B cell (primary cell): ENCODE results near the gene RMND1. TPM values are rescaled to one million over a fixed set of nuclear protein-coding genes. Genes with fewer than 3 reads are reported as not detected.
A peak's percentile ranks its signal among the peaks of the same experiment; 100 is the strongest.

Experiments
- ATAC-seq: fragments of 200-7000 bp; cut with Tn5 transposase; one replicate; pipeline ENCODE4 v1.10.0; 2021; ENCODE audit warnings: low read depth, mild to moderate bottlenecking, moderate number of reproducible peaks, moderate library complexity
- CTCF ChIA-PET: fragments of 350-600 bp; sonication (Branson Sonifier 250); formaldehyde crosslinking; loops from one replicate; lab custom pipeline; 2021; ENCODE audit warnings: antibody characterized with exemption, inconsistent platforms; lab: Charles Lee
- POLR2A ChIA-PET: fragments of 350-600 bp; sonication (Branson Sonifier 250); formaldehyde crosslinking; loops from one replicate; lab custom pipeline; 2021; ENCODE audit warnings: antibody characterized with exemption; lab: Charles Lee
- DNase-seq: peaks from one replicate; pipeline ENCODE4 v3.0.0; 2013
- H2AFZ ChIP-seq: 2 replicates; pipeline ENCODE4 v1.6.1; 2012; ENCODE audit warnings: mild to moderate bottlenecking, low read depth, low read length; ENCODE audit not compliant: insufficient read depth, poor library complexity, severe bottlenecking
- H3K27ac ChIP-seq, 2 donors: 1 replicate in 1 of 2; 2 replicates in 1 of 2; pipeline ENCODE4 v1.5.1; 2012 to 2013; ENCODE audit warnings: low read length in 2 of 2, mild to moderate bottlenecking in 2 of 2, moderate library complexity in 1 of 2
- H3K27me3 ChIP-seq, 4 experiments: fragments of 200-600 bp in 1 of 4; sonication (generic) in 1 of 4; replicated peaks in 1 of 4; 1 replicate in 2 of 4; 2 replicates in 2 of 4; pipeline versions ENCODE4 v1.6.1 to v1.7.0; 2013 to 2016; ENCODE audit warnings: low read length in 3 of 4, mild to moderate bottlenecking in 2 of 4, mixed read lengths in 1 of 4, moderate library complexity in 1 of 4; ENCODE audit not compliant: insufficient read depth in 4 of 4, control insufficient read depth in 3 of 4; ENCODE audit errors: control extremely low read depth in 1 of 4
- H3K36me3 ChIP-seq, 2 experiments: replicated peaks in 1 of 2; 1 replicate in 1 of 2; 2 replicates in 1 of 2; pipeline versions ENCODE4 v1.6.1 to v1.7.1; 2013; ENCODE audit warnings: low read length in 1 of 2; ENCODE audit not compliant: insufficient read depth in 2 of 2, control insufficient read depth in 1 of 2; ENCODE audit errors: control extremely low read depth in 1 of 2, extremely low read depth in 1 of 2
- H3K4me1 ChIP-seq, 2 donors: fragments of 200-600 bp in 1 of 2; sonication (generic) in 1 of 2; 1 replicate in 1 of 2; 2 replicates in 1 of 2; pipeline versions ENCODE4 v1.5.1 to v1.6.1; 2013 to 2017; ENCODE audit warnings: low read length in 2 of 2; ENCODE audit not compliant: control insufficient read depth in 2 of 2, insufficient read depth in 2 of 2
- H3K4me2 ChIP-seq: replicated peaks from 2 replicates; pipeline ENCODE3; 2012; ENCODE audit warnings: mild to moderate bottlenecking, low read depth, low read length; ENCODE audit not compliant: poor library complexity, severe bottlenecking
- H3K4me3 ChIP-seq, 5 experiments: fragments of 200-600 bp in 1 of 5; sonication (generic) in 1 of 5; 1 replicate in 3 of 5; 2 replicates in 2 of 5; pipeline versions ENCODE4 v1.5.1 to v1.7.0; 2011 to 2016; ENCODE audit warnings: low read length in 4 of 5, mild to moderate bottlenecking in 4 of 5, low read depth in 2 of 5, control low read depth in 1 of 5, moderate library complexity in 1 of 5; ENCODE audit not compliant: insufficient read depth in 1 of 5; ENCODE audit errors: control extremely low read depth in 1 of 5, extremely low read depth in 1 of 5
- H3K79me2 ChIP-seq: fragments of 200-600 bp; sonication (generic); one replicate; pipeline ENCODE4 v1.6.0; 2016; ENCODE audit warnings: low read length; ENCODE audit not compliant: control insufficient read depth, insufficient read depth
- H3K9ac ChIP-seq: fragments of 200-600 bp; sonication (generic); 2 replicates; pipeline ENCODE4 v1.6.1; 2017; ENCODE audit warnings: mild to moderate bottlenecking, low read length, moderate library complexity
- H3K9me3 ChIP-seq, 3 donors: one replicate each; pipeline versions ENCODE4 v1.6.1 to v1.7.1; 2013; ENCODE audit warnings: low read length in 2 of 3; ENCODE audit not compliant: control insufficient read depth in 2 of 3, insufficient read depth in 1 of 3; ENCODE audit errors: control extremely low read depth in 1 of 3
- H4K20me1 ChIP-seq: 2 replicates; pipeline ENCODE4 v1.6.0; 2012; ENCODE audit warnings: mild to moderate bottlenecking, low read length; ENCODE audit not compliant: insufficient read depth, control insufficient read depth, poor library complexity, severe bottlenecking
- H3K27ac Mint-ChIP-seq: one replicate; pipeline ENCODE4 v1.8.0; 2021; ENCODE audit warnings: mixed read lengths
- H3K27me3 Mint-ChIP-seq: one replicate; pipeline ENCODE4 v1.8.0; 2021; ENCODE audit warnings: mixed read lengths
- H3K4me1 Mint-ChIP-seq: one replicate; pipeline ENCODE4 v1.8.0; 2021; ENCODE audit warnings: mixed read lengths
- H3K4me3 Mint-ChIP-seq: one replicate; pipeline ENCODE4 v1.8.0; 2021; ENCODE audit warnings: mixed read lengths
- H3K9me3 Mint-ChIP-seq: one replicate; pipeline ENCODE4 v1.8.0; 2022; ENCODE audit warnings: mixed read lengths; ENCODE audit not compliant: insufficient read depth
- EZH2 ChIP-seq: IDR thresholded peaks from 2 replicates; pipeline ENCODE4 v1.6.1; 2012; ENCODE audit warnings: borderline replicate concordance, low read depth, mild to moderate bottlenecking, moderate library complexity, low read length; ENCODE audit not compliant: insufficient read depth, poor library complexity, severe bottlenecking
- WGBS: methylation state at CpG from one replicate; pipeline ENCODE4 v1.1.5; 2013; ENCODE audit warnings: missing lambda C conversion rate; ENCODE audit not compliant: insufficient coverage; 5-methylcytosine and 5-hydroxymethylcytosine counted together
- intact Hi-C: fragments of 100-400 bp; cut with micrococcal nuclease; formaldehyde crosslinking; loops from one replicate; pipeline ENCODE4 v1.10.0; 2022
- polyA plus RNA-seq: library from polyadenylated mRNA; depleted of rRNA; stranded (reverse); fragments of >200 nt; gene quantifications from 2 replicates; pipeline ENCODE4 v1.2.3, GENCODE V29; 2012
- total RNA-seq, 2 donors: library from RNA; stranded (reverse); fragments of 120-200 nt in 1 of 2; gene quantifications; 1 replicate in 1 of 2; 2 replicates in 1 of 2; pipeline versions ENCODE4 v1.2.3 to v1.2.4, GENCODE V29; 2013 to 2022
- TF ChIP-seq, protein P1 (sequence below): fragments of 200-600 bp; IDR thresholded peaks from one replicate; pipeline ENCODE4 v1.8.0; 2022; ENCODE audit warnings: antibody characterized with exemption, mild to moderate bottlenecking

RMND1 gene
- total and polyA plus RNA-seq, 2 donors (not counting 1 experiment from before 2014, with no cell fraction given) = 4.3 to 15.7 TPM

DNA sequence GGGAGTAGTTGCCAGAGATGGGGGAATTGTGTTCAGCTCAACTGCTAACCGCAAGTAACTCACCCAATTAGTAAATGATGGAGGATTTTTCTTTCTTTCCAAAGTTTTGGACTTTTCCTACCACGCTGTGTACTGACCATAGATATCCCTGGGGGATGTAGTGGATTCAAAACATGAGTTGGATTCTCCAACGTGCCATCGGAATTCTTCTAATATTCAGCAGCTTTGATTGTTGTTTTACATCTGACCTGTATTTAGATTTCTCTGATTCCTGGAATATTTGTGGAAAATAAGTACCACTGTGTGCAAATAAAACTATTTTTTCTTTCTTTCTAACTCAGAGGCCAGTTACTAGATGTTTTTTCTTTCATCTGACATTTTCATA, 43.0 kb upstream of the RMND1 start:
- H3K9me3 ChIP-seq = no peaks in the 10 kb centered on the region
- POLR2A ChIA-PET = no interaction called here
- peaks cover 14 to 15% of the 10 kb centered on the region in 2 donors for H3K4me1 ChIP-seq
- no peak for DNase-seq
- H3K4me2 ChIP-seq = peak overlapping the region; percentile 83
- H3K9ac ChIP-seq = peak overlapping the region; percentile 51
- Mint-ChIP-seq H3K27ac (no peak overlapping the region), H3K4me1 (peaks cover 26% of the 10 kb centered on the region), H3K27me3 (peaks cover 53% of the 10 kb centered on the region), H3K4me3 (peak overlapping the region; percentile 80), H3K9me3 (no peaks in the 10 kb centered on the region)
- no peak overlapping the region for H3K27ac ChIP-seq
- ATAC-seq = no peak
- WGBS = no CpG with 5 or more reads among the region's 4 CpGs
- peak overlapping the region; percentile 64 for H2AFZ ChIP-seq
- TF ChIP-seq, protein P1, sequence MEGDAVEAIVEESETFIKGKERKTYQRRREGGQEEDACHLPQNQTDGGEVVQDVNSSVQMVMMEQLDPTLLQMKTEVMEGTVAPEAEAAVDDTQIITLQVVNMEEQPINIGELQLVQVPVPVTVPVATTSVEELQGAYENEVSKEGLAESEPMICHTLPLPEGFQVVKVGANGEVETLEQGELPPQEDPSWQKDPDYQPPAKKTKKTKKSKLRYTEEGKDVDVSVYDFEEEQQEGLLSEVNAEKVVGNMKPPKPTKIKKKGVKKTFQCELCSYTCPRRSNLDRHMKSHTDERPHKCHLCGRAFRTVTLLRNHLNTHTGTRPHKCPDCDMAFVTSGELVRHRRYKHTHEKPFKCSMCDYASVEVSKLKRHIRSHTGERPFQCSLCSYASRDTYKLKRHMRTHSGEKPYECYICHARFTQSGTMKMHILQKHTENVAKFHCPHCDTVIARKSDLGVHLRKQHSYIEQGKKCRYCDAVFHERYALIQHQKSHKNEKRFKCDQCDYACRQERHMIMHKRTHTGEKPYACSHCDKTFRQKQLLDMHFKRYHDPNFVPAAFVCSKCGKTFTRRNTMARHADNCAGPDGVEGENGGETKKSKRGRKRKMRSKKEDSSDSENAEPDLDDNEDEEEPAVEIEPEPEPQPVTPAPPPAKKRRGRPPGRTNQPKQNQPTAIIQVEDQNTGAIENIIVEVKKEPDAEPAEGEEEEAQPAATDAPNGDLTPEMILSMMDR = no peak
- no peak for TF ChIP-seq EZH2
- H3K36me3 ChIP-seq = no peaks in the 10 kb centered on the region
- intact Hi-C loops = no loop called here
- H3K79me2 ChIP-seq = no peaks in the 10 kb centered on the region
- H3K27me3 ChIP-seq = peaks cover 0 to 35% (median 22%) of the 10 kb centered on the region in 4 experiments
- CTCF ChIA-PET = no interaction called here
- no peaks in the 10 kb centered on the region for H4K20me1 ChIP-seq
- H3K4me3 ChIP-seq = peak overlapping the region in 2 of 5 experiments; percentile 31 to 60

GRCh38 chr6:151494235-151494935, 42.5 kb upstream of the RMND1 start:
- ChIA-PET CTCF (no interaction called here), POLR2A (no interaction called here)
- Histone ChIP-seq H3K9me3 (no peaks in the 10 kb centered on the region), H3K9ac (peak overlapping the region; percentile 51), H3K4me3 (peak overlapping the region; percentile 19 to 60 (median 35)), H3K36me3 (no peaks in the 10 kb centered on the region), H2AFZ (peak overlapping the region; percentile 64), H3K4me1 (peaks cover 14 to 15% of the 10 kb centered on the region in 2 donors), H3K27ac (no peak overlapping the region), H4K20me1 (no peaks in the 10 kb centered on the region), H3K79me2 (no peaks in the 10 kb centered on the region), H3K27me3 (peaks cover 0 to 32% (median 22%) of the 10 kb centered on the region in 4 experiments), H3K4me2 (peak overlapping the region; percentile 83)
- Mint-ChIP-seq H3K4me1 (peaks cover 21% of the 10 kb centered on the region), H3K4me3 (peak overlapping the region; percentile 80), H3K27ac (no peak overlapping the region), H3K27me3 (peaks cover 47% of the 10 kb centered on the region), H3K9me3 (no peaks in the 10 kb centered on the region)
- DNase-seq = peak; percentile 30
- intact Hi-C loops = no loop called here
- 4% methylated on average over 36 of the region's 43 CpGs for WGBS
- no peak for TF ChIP-seq EZH2
- TF ChIP-seq, protein P1 = no peak
- ATAC-seq = no peak
